Lung (tissue), 12 donors: ENCODE results near the gene XCL2. TPM values are rescaled to one million over a fixed set of nuclear protein-coding genes. Genes with fewer than 3 reads are reported as not detected.

Experiments used
- ATAC-seq: fragments of 200-7000 bp; cut with Tn5 transposase; one replicate; pipeline ENCODE4 v1.9.1; 2020; ENCODE audit warnings: moderate number of reproducible peaks; ENCODE audit not compliant: insufficient read depth, low FRiP score
- DNase-seq, 3 donors: peaks; one replicate each; pipeline ENCODE4 v3.0.0-alpha.2; 2013 to 2017
- H3K27ac ChIP-seq, 2 donors: one replicate each; pipeline ENCODE4 v1.5.1; 2013; ENCODE audit warnings: mild to moderate bottlenecking in 2 of 2, moderate library complexity in 2 of 2, control low read depth in 1 of 2, inconsistent platforms in 1 of 2, low read depth in 1 of 2, low read length in 1 of 2
- H3K27me3 ChIP-seq, 3 donors: one replicate each; pipeline ENCODE4 v1.5.1; 2013; ENCODE audit warnings: low read length in 2 of 3; ENCODE audit not compliant: control insufficient read depth in 3 of 3, insufficient read depth in 3 of 3
- H3K36me3 ChIP-seq, 4 donors: one replicate each; pipeline ENCODE4 v1.5.1; 2013; ENCODE audit warnings: low read length in 4 of 4, mild to moderate bottlenecking in 1 of 4, moderate library complexity in 1 of 4; ENCODE audit not compliant: control insufficient read depth in 4 of 4, insufficient read depth in 4 of 4
- H3K4me1 ChIP-seq, 5 donors: one replicate each; pipeline ENCODE4 v1.5.1; 2013; ENCODE audit warnings: low read length in 5 of 5, mild to moderate bottlenecking in 2 of 5, moderate library complexity in 1 of 5; ENCODE audit not compliant: control insufficient read depth in 5 of 5, insufficient read depth in 5 of 5
- H3K4me3 ChIP-seq: one replicate; pipeline ENCODE4 v1.5.1; 2013; ENCODE audit warnings: mild to moderate bottlenecking, control low read depth, moderate library complexity
- H3K9ac ChIP-seq, 2 donors: one replicate each; pipeline ENCODE4 v1.5.1; 2013; ENCODE audit warnings: low read length in 2 of 2, control low read depth in 1 of 2; ENCODE audit not compliant: insufficient read depth in 1 of 2
- H3K9me3 ChIP-seq, 4 donors: one replicate each; pipeline ENCODE4 v1.5.1; 2013; ENCODE audit warnings: low read length in 3 of 4, mild to moderate bottlenecking in 1 of 4, moderate library complexity in 1 of 4; ENCODE audit not compliant: control insufficient read depth in 4 of 4, insufficient read depth in 3 of 4
- CTCF ChIP-seq: IDR thresholded peaks from 2 replicates; pipeline ENCODE4 v1.5.1; 2012; ENCODE audit warnings: mild to moderate bottlenecking; ENCODE audit errors: control extremely low read depth, extremely low read depth
- WGBS, 2 donors: extraction: QIAGEN DNeasy Blood & Tissue Kit; methylation state at CpG; one replicate each; pipeline ENCODE4 v1.1.7; 2013; 5-methylcytosine and 5-hydroxymethylcytosine counted together
- polyA plus RNA-seq, 2 donors: library from polyadenylated mRNA; stranded (reverse); fragments of 200-250 nt; gene quantifications; one replicate each; pipeline ENCODE4 v1.2.1, GENCODE V29; 2013
- total RNA-seq, 2 donors: library from RNA; depleted of rRNA in 1 of 2; stranded (reverse); fragments of >200 nt in 1 of 2; gene quantifications; one replicate each; pipeline ENCODE4 v1.2.1, GENCODE V29; 2014 to 2021
- donor health status: control.
- donor health status: control.
- donor health status: Bipolar disorder and iron deficiency.
- donor health status: healthy.
- donor health status: DM: yes; HTN: yes; CAD: no.

Gene XCL2
- total and polyA plus RNA-seq, 4 donors, result 0.41 to 4.6 (median 0.92) TPM

GRCh38 chr1:168505006-168505405, 38.8 kb downstream of the XCL2 start:
- no peak for DNase-seq
- WGBS, 2 donors, result 97 to 100% methylated on average over 1 of the region's 1 CpG
- no peaks in the 10 kb centered on the region for H3K4me1 ChIP-seq
- H3K4me3 ChIP-seq, result no peak overlapping the region
- H3K9ac ChIP-seq, result no peak overlapping the region
- TF ChIP-seq CTCF, result no peak
- no peaks in the 10 kb centered on the region for H3K9me3 ChIP-seq
- H3K36me3 ChIP-seq, result no peaks in the 10 kb centered on the region
- H3K27me3 ChIP-seq, result no peaks in the 10 kb centered on the region
- H3K27ac ChIP-seq, result no peak overlapping the region
- ATAC-seq, result no peak

GRCh38 chr1:168504064-168504837, 39.5 kb downstream of the XCL2 start:
- no peak overlapping the region for H3K9ac ChIP-seq
- DNase-seq, result peak in 2 of 3 donors; percentile 9 to 37
- H3K36me3 ChIP-seq, result no peaks in the 10 kb centered on the region
- no peaks in the 10 kb centered on the region for H3K27me3 ChIP-seq
- peaks cover 0 to 5% (median 0%) of the 10 kb centered on the region in 5 donors for H3K4me1 ChIP-seq
- H3K27ac ChIP-seq, result peak overlapping the region in 1 of 2 donors; percentile 42
- peak; percentile 93 for ATAC-seq
- H3K9me3 ChIP-seq, result no peaks in the 10 kb centered on the region
- TF ChIP-seq CTCF, result no peak
- H3K4me3 ChIP-seq, result no peak overlapping the region
- WGBS, 2 donors, result 25 to 40% methylated on average over 4 of the region's 4 CpGs

- WGBS, 2 donors, result 91% methylated on average over 2 of the region's 2 CpGs
Observed at GRCh38 chr1:168499688-168500049, 44.1 kb downstream of the XCL2 start.

More at GRCh38 chr1:168499688-168500049, 44.1 kb downstream of the XCL2 start:
- Histone ChIP-seq H3K4me3 (no peak overlapping the region), H3K9ac (no peak overlapping the region), H3K27ac (no peak overlapping the region), H3K36me3 (no peaks in the 10 kb centered on the region), H3K4me1 (peaks cover 0 to 24% (median 8%) of the 10 kb centered on the region in 5 donors), H3K9me3 (no peaks in the 10 kb centered on the region), H3K27me3 (no peaks in the 10 kb centered on the region)
- TF ChIP-seq CTCF, result no peak
- ATAC-seq (no peak), DNase-seq (no peak)
